ENCODE results near the gene GLUL.
"Not testable (repeated sequence)": the region's sequence is repeated elsewhere in the genome, so short reads cannot be mapped to it uniquely, and the experiment has no call there.

GLUL gene

DNA sequence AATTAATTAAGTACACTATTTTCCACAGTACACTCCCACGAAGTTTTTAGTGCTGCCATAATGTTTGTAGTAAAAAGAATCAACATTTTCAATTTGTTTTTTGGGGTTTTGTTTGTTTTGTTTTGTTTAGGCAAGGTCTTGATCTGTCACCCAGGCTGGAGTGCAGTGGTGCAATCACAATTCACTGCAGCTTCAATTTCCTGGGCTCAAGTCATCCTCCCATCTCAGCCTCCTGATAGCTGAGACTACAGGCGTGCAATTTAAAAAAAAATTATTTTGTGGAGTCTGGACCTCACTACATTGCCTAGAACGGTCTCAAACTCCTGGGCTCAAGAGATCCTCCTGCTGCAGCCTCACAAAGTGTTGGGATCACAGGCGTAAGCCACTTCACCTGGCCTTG, 11.4 kb downstream of the GLUL start:
- Histone ChIP-seq H3K27ac (ENCODE audit: low read length) (no peak overlapping the region), H3K27me3 (ENCODE audit: insufficient read depth, low read length) (no peaks in the 10 kb centered on the region), H3K4me1 (ENCODE audit: insufficient read depth, low read length) (no peaks in the 10 kb centered on the region), H3K4me3 (ENCODE audit: low read length) (no peak overlapping the region), H3K9me3 (ENCODE audit: insufficient read depth, low read depth, low read length) (no peaks in the 10 kb centered on the region), H3K36me3 (ENCODE audit: insufficient read depth, low read depth, low read length) (peaks cover 38% of the 10 kb centered on the region), H3K9ac (ENCODE audit: low read depth, low read length) (no peak overlapping the region)

DNA sequence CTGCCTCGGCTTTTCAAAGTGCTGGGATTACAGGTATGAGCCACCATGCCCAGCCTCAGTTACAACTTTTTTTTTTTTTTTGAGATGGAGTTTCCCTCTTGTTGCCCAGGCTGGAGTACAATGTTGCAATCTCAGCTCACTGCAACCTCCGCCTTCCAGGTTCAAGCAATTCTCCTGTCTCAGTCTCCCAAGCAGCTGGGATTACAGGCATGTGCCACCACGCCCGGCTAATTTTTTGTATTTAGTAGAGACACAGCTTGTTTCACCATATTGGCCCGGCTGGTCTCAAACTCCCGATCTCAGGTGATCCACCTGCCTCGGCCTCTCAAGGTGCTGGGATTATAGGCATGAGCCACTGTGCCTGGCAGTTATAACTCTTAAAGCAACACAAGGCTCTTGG, 11.8 kb downstream of the GLUL start:
- H3K4me1 ChIP-seq (ENCODE audit: insufficient read depth, low read length); H3K4me3 ChIP-seq (ENCODE audit: low read length); H3K27ac ChIP-seq (ENCODE audit: low read length); H3K9ac ChIP-seq (ENCODE audit: low read depth, low read length); H3K27me3 ChIP-seq (ENCODE audit: insufficient read depth, low read length); H3K9me3 ChIP-seq (ENCODE audit: insufficient read depth, low read depth, low read length): not testable (repeated sequence)
- H3K36me3 ChIP-seq (ENCODE audit: insufficient read depth, low read depth, low read length): peaks cover 34% of the 10 kb centered on the region

DNA sequence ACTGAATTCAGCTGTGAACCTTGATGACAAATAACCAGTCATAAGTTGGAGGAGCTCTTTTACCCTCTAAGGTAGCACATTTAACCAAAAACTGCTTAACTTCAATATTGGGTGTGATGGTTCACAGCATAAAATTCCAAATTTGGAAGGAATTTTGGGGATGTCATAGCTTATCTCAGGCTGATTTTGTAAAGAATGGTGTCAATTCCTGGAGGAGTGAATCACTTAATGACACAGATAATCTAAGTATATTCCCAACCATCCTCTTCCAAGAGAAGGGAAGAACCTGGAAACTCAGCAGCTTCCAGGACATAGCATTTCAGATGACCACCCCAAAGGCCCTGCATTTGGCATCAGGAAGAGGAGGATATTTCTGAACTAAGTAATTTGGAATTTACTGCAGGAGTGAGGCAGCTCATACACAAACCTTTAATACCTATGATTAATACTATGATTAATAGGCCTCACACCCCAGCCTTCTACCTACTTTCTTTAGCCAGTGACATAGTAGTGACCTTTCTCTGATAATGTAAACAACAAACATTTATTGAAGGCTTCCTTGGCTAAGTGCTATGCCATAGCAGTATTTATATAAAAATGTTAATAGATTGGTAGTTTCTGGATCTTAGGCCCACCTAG, 14.5 kb downstream of the GLUL start:
- Histone ChIP-seq H3K9ac (ENCODE audit: low read depth, low read length) (no peak overlapping the region), H3K27me3 (ENCODE audit: insufficient read depth, low read length) (no peaks in the 10 kb centered on the region), H3K36me3 (ENCODE audit: insufficient read depth, low read depth, low read length) (peaks cover 7% of the 10 kb centered on the region; the same call in 1 of the 2 replicates), H3K4me1 (ENCODE audit: insufficient read depth, low read length) (no peaks in the 10 kb centered on the region), H3K9me3 (ENCODE audit: insufficient read depth, low read depth, low read length) (no peaks in the 10 kb centered on the region), H3K27ac (ENCODE audit: low read length) (no peak overlapping the region), H3K4me3 (ENCODE audit: low read length) (no peak overlapping the region)

DNA sequence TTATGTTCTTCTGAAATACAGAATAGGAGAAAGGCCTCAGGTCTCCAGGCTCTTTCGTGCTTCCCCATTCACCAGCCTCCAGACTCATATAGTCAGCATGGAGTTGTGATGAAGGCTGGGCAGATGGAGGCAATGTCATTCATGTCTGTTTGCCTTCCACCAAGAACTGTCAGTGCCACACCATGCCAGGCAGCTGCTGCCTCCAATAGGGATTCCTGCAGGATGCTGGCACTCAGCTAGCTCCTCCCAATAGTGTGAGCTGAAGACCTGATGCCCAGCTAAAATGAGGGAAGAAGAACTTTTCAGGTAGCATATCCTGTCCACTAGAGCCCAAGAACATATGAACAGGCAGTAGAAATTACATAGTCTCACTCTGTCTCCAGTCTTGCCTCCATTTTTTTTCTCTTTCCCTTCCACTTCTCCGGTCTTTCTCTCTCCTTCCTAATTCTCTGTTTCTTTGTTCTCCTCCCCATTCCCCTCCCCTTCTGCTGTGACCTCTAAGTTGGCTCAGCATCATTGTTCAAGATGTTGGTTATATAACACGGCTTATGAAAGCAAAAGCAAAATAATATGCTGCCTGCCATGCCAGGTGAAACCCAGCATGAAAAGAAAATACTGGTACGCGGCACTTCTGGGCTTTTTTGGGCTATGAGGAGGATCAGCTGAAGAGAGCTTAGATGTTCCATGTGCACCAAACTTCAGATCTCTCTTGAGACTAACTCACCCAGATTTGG, 17.3 kb downstream of the GLUL start:
- Histone ChIP-seq H3K9ac (ENCODE audit: low read depth, low read length) (no peak overlapping the region), H3K9me3 (ENCODE audit: insufficient read depth, low read depth, low read length) (no peaks in the 10 kb centered on the region), H3K4me1 (ENCODE audit: insufficient read depth, low read length) (no peaks in the 10 kb centered on the region), H3K36me3 (ENCODE audit: insufficient read depth, low read depth, low read length) (no peaks in the 10 kb centered on the region), H3K27ac (ENCODE audit: low read length) (no peak overlapping the region), H3K4me3 (ENCODE audit: low read length) (no peak overlapping the region), H3K27me3 (ENCODE audit: insufficient read depth, low read length) (no peaks in the 10 kb centered on the region)

DNA sequence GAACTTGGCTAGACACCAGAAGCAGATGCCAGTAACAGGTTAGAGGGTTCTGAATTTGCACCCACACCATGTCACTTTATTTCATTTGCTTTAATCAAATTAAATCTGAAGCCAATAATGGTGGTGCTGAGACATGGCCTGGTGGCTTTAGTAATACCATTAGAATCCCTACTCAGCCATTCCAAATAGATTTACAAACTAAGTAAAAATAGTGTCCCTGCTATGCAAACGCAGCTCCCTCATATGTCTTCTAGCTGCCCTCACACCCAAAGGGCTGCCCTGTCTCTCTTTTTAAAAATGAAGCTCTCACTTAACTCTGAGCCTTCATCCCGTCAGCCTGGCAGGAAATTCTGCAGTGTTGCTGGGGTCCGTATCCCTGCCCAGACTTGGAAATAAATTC, 21.1 kb downstream of the GLUL start:
- Histone ChIP-seq H3K27ac (ENCODE audit: low read length) (no peak overlapping the region), H3K4me1 (ENCODE audit: insufficient read depth, low read length) (no peaks in the 10 kb centered on the region), H3K27me3 (ENCODE audit: insufficient read depth, low read length) (no peaks in the 10 kb centered on the region), H3K9ac (ENCODE audit: low read depth, low read length) (no peak overlapping the region), H3K9me3 (ENCODE audit: insufficient read depth, low read depth, low read length) (no peaks in the 10 kb centered on the region), H3K4me3 (ENCODE audit: low read length) (no peak overlapping the region), H3K36me3 (ENCODE audit: insufficient read depth, low read depth, low read length) (no peaks in the 10 kb centered on the region)

DNA sequence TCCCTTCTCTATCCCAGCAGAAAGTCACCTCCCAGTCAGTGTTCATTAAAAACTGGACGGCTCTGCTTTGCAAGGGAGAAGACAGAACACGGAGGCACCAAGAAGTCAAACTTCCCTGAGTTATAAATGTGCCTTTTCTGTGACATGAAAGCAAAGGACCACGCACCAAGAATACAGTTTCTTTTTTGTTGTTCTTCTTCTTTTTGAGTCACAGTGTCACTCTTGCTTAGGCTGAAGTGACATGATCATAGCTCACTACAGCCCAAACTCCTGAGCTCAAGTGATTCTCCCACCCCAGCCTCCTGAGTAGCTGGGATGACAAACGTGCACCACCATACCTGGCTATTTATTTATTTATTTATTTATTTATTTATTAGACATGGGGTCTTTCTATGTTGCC, 22.7 kb downstream of the GLUL start:
- Histone ChIP-seq H3K9me3 (ENCODE audit: insufficient read depth, low read depth, low read length) (no peaks in the 10 kb centered on the region), H3K4me1 (ENCODE audit: insufficient read depth, low read length) (no peaks in the 10 kb centered on the region), H3K36me3 (ENCODE audit: insufficient read depth, low read depth, low read length) (no peaks in the 10 kb centered on the region), H3K4me3 (ENCODE audit: low read length) (no peak overlapping the region), H3K27ac (ENCODE audit: low read length) (no peak overlapping the region), H3K27me3 (ENCODE audit: insufficient read depth, low read length) (no peaks in the 10 kb centered on the region), H3K9ac (ENCODE audit: low read depth, low read length) (no peak overlapping the region)

DNA sequence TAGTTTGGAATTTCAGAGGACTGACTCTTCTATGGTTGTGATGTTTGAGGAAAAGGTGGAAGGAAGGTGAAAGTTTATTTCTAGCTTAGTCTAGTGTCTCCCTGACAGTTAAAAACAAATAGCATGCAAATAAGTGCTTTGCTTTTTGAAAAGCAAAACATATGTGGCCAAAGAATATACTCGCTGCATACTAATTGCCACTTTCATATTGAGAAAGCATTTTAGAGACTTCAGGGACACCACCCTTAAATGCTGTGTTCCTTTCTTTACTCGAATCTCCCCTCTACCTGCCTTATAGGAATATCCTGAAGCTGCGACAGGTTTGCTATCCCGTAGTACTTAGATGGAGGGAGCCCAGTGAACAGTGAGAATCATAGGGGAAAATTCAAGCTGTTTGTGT, 23.2 kb downstream of the GLUL start:
- H3K9me3 ChIP-seq (ENCODE audit: insufficient read depth, low read depth, low read length): no peaks in the 10 kb centered on the region
- H3K27me3 ChIP-seq (ENCODE audit: insufficient read depth, low read length): no peaks in the 10 kb centered on the region
- no peak overlapping the region for H3K9ac ChIP-seq (ENCODE audit: low read depth, low read length)
- H3K36me3 ChIP-seq (ENCODE audit: insufficient read depth, low read depth, low read length): no peaks in the 10 kb centered on the region
- H3K27ac ChIP-seq (ENCODE audit: low read length): no peak overlapping the region
- H3K4me1 ChIP-seq (ENCODE audit: insufficient read depth, low read length): no peaks in the 10 kb centered on the region
- no peak overlapping the region for H3K4me3 ChIP-seq (ENCODE audit: low read length)

DNA sequence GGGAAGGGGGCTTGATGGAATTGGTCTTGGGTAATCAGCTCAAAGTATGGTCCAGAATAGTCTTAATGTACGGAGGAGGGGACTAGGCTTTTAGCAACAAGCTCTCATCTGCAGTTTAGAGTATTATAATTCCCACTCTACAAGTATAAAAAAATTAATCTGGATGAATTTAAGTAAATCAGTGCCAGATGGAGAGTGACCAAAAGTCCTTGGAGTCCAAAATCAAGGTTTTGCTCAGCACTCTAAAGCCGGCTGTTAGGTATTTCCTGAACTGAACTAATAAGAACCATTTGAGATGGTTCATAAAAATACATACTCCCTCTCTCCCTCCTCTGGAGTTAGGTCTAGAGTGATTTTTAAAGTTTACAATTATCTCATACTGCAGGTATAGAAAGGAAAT, 23.7 kb downstream of the GLUL start:
- no peak overlapping the region for H3K9ac ChIP-seq (ENCODE audit: low read depth, low read length)
- H3K4me3 ChIP-seq (ENCODE audit: low read length): no peak overlapping the region
- peaks cover 2% of the 10 kb centered on the region; the same call in 1 of the 2 replicates for H3K4me1 ChIP-seq (ENCODE audit: insufficient read depth, low read length)
- no peaks in the 10 kb centered on the region for H3K27me3 ChIP-seq (ENCODE audit: insufficient read depth, low read length)
- no peaks in the 10 kb centered on the region for H3K36me3 ChIP-seq (ENCODE audit: insufficient read depth, low read depth, low read length)
- no peak overlapping the region for H3K27ac ChIP-seq (ENCODE audit: low read length)
- no peaks in the 10 kb centered on the region for H3K9me3 ChIP-seq (ENCODE audit: insufficient read depth, low read depth, low read length)

DNA sequence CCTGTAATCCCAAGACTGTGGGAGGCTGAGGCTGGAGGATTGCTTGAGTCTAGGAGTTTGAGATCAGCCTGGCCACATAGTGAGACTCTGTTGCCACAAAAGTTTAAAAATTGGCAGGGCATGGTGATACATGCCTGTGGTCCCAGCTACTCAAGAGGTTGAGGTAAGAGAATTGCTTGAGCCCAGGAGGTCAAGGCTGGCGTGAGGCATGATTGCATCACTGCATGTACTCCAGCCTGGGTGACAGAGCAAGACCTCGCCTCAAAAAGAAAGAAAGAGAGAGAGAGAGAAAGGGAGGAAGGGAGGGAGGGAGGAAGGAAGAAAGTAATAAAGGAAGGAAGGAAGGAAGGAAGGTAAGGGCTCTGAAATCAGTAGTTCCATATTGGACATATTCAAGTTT, 25.0 kb downstream of the GLUL start:
- Histone ChIP-seq H3K36me3 (ENCODE audit: insufficient read depth, low read depth, low read length) (no peaks in the 10 kb centered on the region), H3K4me1 (ENCODE audit: insufficient read depth, low read length) (peaks cover 7% of the 10 kb centered on the region; the same call in 1 of the 2 replicates), H3K27ac (ENCODE audit: low read length) (no peak overlapping the region), H3K27me3 (ENCODE audit: insufficient read depth, low read length) (no peaks in the 10 kb centered on the region), H3K4me3 (ENCODE audit: low read length) (no peak overlapping the region), H3K9ac (ENCODE audit: low read depth, low read length) (no peak overlapping the region), H3K9me3 (ENCODE audit: insufficient read depth, low read depth, low read length) (no peaks in the 10 kb centered on the region)

DNA sequence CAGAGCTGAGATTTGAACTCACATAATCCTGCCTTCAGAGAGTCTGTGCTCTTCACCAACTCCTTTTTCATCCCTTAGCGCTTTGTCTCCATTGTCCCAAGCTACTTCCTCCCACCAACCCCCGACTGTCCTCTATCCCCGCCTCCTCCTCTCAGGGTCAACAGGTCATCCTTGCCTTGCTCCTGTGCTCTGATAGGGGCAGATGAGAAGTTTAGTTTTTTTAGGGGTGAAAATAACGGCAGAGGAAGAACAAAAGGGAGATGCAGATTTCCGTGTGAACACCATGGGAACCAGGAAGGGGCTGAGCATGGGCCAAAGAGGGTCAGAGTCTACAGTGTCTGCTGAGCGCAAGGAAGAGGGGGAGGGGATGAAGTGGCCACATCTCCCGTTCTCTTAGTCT, 31.9 kb downstream of the GLUL start:
- Histone ChIP-seq H3K4me1 (ENCODE audit: insufficient read depth, low read length) (peaks cover 24% of the 10 kb centered on the region; the same call in 1 of the 2 replicates), H3K27ac (ENCODE audit: low read length) (no peak overlapping the region), H3K9ac (ENCODE audit: low read depth, low read length) (no peak overlapping the region), H3K27me3 (ENCODE audit: insufficient read depth, low read length) (no peaks in the 10 kb centered on the region), H3K9me3 (ENCODE audit: insufficient read depth, low read depth, low read length) (no peaks in the 10 kb centered on the region), H3K4me3 (ENCODE audit: low read length) (no peak overlapping the region), H3K36me3 (ENCODE audit: insufficient read depth, low read depth, low read length) (no peaks in the 10 kb centered on the region)

DNA sequence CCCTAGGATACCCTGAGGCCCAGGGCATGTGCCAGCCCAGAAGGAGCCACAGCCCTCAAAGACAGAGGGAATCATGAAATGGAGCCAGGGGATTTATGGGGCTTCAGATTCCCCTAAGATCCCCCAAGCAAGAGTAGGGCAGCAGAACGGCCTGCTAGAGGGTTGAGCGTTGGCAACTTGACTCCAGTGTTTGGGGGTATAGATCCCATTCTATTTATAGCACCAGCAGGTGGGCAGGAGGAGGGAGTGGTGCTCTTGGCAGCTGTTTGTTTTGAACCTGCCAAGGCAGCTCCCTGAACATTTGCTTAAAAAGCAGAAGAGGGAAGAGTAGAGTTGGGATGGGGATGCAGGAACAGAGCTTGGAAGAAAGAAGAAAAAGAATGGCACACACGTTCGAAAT, 33.7 kb downstream of the GLUL start:
- H3K9me3 ChIP-seq (ENCODE audit: insufficient read depth, low read depth, low read length): no peaks in the 10 kb centered on the region
- H3K36me3 ChIP-seq (ENCODE audit: insufficient read depth, low read depth, low read length): no peaks in the 10 kb centered on the region
- no peak overlapping the region for H3K4me3 ChIP-seq (ENCODE audit: low read length)
- H3K27ac ChIP-seq (ENCODE audit: low read length): no peak overlapping the region
- H3K4me1 ChIP-seq (ENCODE audit: insufficient read depth, low read length): peaks cover 22% of the 10 kb centered on the region; the same call in 1 of the 2 replicates
- no peak overlapping the region for H3K9ac ChIP-seq (ENCODE audit: low read depth, low read length)
- H3K27me3 ChIP-seq (ENCODE audit: insufficient read depth, low read length): no peaks in the 10 kb centered on the region

DNA sequence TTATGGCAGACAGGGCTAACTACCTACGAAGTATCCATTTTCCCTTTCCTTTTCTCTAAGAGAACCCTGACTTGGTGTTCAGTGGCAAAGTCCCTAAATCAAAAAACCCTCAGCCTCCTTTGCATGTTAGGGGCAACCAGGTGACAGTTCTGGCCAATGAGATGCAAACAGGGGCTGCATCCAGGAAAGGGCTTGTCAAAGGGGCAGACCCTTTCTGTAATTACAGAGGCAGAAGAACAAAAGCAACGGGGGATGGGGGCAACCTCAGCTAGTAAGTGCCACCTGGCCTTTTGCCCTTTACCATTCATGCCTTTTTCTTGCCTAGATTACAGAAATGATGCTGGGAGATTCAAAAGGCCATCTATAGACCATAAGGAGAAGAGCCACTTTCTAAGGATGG, 34.4 kb downstream of the GLUL start:
- Histone ChIP-seq H3K4me3 (ENCODE audit: low read length) (no peak overlapping the region), H3K27me3 (ENCODE audit: insufficient read depth, low read length) (no peaks in the 10 kb centered on the region), H3K4me1 (ENCODE audit: insufficient read depth, low read length) (peaks cover 17% of the 10 kb centered on the region; the same call in 1 of the 2 replicates), H3K9ac (ENCODE audit: low read depth, low read length) (no peak overlapping the region), H3K36me3 (ENCODE audit: insufficient read depth, low read depth, low read length) (no peaks in the 10 kb centered on the region), H3K27ac (ENCODE audit: low read length) (no peak overlapping the region), H3K9me3 (ENCODE audit: insufficient read depth, low read depth, low read length) (no peaks in the 10 kb centered on the region)

All from iPS-20b (cell line).